AG20443 (cell line): ENCODE measurements around the gene ZNF618.

Source experiments
- DNase-seq: peaks from one replicate; pipeline ENCODE4 v3.0.0; 2012; ENCODE audit warnings: low spot score, mixed read lengths

The ZNF618 gene

DNA sequence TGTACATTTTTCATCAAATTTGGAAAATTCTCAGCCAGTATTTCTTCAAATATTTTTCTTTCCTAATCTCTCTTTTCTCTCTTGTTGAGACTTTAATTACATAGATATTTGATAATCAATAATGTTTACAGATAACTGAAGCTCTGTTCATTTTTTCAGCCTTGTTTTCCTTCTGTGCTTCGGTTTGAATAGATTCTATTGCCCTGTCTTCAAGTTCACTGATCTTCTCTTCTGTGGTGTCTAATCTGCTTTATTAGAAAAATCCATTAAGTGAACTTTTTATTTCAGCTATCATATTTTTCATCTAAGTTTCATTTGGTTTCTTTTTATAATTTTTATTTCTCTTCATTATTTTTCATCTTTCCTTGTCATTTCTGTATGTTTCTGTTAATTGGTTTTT is 147.9 kb downstream of the ZNF618 start:
- no peak for DNase-seq

DNA sequence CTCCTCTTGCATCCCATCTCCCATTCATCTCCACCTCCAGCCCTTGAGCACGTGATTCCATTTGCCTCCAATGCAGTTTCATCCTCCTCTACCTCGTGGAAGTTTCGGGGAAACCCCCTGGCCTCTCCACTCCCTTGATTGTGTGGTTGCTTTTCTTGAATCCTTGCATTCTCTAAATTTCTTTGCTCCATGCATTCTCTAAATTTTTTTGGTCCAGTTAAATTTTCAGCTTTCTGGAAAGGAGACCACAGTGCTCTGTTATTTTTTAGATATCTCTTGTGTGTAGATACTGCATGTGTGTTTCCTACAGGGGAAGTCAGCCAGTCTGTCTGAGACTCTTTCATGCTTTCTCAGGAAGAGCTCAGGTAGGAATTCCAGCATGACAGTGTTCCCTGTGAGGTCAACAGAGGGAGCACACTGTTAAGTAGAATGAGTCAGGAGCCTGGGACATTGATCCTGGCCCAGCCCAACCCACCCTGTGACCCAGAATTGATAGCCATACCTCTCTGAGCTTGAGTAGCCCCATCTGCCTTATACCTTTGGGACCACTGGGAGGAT is 149.2 kb downstream of the ZNF618 start:
- DNase-seq, result no peak

DNA sequence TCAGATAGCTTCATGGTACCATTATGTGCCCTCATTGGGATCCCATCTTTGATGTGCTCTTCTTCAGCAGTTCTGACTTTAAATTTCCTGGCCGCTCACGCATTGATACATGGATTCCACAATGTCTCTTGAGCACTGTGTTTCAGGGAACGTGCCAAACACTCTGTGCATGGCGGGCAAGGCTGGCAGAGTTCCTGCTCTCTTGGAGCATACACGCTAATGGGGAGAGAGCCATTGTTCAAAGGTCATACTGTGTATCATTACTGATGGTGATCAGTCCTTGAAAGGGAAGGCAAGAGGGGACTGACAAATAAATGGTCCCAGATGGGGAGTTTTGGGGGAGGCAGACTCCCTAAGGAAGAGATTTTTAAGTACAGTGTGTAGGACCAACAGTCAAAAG is 149.7 kb downstream of the ZNF618 start:
- no peak for DNase-seq

DNA sequence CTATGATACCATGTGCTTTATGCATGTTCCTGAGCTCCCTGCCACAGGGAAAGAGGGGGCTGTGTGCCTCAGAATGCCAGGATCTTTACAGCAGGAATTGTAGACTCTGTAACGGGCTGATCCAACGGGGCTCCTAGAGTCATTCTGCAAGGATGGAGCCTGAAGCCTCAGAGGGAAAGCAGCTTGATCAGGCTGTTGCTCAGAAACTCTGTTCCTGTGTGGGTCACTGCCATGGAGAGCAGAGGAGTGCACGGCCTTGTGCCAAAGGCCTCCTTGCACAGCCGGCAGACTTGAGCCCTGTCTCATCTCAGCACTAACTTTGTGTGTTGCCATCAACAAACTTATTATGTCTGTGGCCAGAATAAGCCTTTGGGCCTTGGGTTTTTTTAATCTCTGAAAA is 150.2 kb downstream of the ZNF618 start:
- no peak for DNase-seq

DNA sequence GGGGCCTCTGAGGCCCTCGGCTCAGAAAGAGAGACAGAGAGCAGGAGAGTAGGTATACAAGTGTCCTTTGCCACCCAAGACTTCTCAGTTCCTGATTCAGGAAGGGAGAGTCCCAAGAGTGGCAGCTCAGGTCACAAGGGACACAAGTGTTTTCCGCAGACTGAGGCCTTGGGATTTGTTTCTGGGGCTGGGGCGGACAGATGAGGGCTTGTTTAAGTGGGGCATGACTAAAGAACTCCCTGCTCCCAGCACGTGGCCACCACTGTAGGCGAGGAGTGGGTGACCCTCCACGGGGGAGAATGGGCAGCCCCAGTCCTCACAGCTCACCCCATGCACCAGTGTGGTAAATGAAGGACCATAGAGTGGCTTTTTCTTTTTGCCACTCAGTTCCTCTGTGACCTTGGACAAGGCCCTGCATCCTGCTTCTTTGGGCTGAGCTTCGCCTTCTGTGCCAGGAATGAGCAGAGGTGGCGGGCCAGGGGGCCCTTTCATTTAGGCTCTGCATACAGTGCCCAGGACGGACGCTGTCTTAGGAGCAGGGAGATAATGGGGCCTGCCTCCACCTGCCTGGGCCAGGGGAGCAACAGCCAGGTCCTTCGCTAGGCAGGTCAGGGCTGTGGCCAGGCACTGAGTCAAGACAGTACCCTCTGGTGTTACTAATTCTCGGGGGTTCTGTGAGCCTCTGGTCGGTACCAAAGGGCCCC is 151.2 kb downstream of the ZNF618 start:
- no peak for DNase-seq

DNA sequence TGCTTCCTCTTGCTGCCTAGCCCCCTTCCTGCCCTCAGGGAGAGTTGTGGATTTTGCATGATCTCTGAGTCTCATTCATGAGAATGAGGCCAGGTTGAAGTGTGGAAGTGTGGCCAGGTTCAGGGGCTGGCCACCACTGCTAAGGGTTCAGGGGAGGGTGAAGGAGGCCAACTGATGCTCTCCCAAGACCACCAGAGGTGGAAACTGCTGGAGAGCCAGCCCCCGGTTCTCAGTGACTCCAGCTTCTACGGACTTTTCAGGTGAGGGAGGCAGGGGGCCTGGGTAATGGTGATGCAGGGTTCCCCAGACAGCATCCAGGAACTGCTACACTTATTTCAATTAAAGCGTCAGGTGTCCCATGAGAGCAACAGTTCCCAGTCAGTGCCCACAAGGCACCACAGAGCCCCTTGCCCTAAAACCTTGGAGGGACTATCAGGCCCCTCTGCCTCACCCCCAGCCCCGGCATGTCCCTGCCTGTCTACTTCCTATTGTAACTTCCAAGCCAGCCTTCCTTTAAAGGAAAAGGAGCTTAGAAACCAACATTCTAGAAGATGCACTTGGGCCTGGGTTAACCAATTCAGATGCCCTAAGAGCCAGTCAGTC is 151.9 kb downstream of the ZNF618 start:
- no peak for DNase-seq

DNA sequence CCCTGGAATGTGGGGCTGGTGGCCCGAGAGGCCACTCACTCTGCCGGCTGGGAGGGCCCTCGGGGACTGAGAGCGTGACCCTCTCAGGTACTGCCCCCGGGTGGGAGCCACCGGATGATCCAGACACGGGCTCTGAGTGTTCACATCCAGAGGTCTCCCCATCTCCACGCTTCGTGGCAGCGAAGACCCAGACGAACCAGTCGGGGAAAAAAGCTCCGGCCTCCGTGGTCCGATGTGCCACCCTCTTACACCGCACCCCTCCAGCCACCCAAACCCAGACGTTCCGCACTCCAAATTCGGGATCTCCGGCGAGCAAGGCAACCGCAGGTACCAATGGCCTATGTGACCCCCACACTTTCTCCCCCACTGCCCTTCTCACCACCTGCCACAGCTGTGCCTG is 152.5 kb downstream of the ZNF618 start:
- DNase-seq, result no peak

DNA sequence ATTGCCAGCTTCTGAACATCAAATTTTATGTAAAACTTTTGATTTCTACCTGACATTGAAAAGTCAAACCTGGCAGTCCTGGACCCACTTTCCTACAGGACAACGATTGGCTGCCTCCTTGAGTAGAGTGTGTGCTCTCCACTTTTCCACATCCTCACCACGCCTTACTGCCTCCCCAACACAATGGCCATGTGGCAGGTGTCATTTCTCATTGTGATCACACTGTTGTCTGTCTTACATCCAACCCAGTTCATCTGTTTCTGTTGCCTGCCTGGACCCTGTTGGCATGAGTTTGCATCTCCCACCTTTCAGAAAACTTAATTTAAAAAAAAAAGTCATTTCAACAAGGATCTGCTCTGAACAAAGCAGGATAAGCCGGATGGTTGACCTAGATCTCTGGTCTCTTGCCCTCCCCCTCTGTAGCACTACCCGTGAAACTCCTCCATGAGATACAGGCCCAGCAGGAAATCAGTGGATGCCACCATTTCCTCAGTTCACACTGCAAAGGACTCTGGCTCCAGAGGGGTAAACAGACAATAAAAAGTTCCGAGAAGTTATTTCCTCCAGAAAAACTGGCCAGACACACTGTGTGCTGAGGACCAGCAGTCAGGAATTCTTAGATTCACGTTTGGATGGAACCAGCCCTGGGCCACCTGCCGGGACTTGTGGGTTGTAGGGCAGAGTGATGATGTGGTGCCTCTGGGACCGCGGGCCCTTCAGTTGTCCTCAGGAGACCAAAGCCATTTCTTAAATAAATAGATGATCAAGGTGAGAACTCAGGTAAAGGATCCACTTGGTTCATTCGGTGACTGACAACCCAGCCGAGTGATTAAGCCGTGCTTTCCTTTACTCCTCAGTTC is 153.4 kb downstream of the ZNF618 start:
- DNase-seq, result no peak

DNA sequence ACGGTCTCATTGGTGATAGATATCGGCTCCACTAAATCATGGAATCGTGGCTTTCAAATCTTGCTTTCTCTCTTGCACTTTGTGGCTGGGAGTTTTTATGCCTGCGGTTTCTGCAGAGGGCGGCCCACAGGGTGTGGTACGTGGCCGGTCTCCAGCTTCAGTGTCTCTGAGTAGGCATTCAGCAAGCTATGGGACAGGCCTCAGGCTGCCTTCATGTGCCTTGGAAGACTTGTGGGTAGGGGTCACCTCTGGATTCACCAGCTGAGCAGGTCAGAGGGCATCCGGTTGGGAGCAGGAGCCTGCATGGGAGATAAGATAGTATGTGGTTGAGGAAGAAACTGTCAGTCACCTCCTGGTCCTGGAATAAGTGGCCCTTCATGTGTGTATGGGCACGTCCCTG is 154.3 kb downstream of the ZNF618 start:
- peak; percentile 79 for DNase-seq

DNA sequence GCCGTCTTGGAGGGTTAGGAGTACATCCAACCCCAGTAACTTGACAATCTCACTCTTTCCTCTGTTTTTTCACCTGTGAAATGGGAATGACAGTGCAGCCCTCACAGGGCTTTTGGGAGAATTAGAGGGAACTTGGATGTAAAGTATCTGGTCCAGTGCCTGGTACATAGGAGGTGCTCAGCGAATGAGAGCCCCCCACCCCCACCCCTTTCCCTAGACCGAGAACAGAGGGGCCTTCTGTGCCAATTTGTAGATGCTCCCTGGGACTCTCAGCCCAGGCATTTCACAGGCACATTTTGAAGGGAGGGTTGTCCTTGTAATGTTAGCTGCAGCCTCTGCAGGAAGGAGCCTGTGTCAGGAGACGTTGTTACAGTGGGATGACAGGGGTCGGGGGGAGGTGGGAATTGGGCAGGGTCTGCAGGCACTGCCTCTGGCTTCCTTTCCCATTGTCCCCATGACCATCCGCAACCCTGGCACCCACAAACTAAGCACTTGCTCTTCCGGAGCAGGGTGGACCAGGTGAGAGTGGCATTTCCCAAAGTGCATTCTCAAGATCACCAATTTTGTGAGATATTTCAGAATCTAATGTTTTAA is 155.0 kb downstream of the ZNF618 start:
- peak; percentile 4 for DNase-seq

DNA sequence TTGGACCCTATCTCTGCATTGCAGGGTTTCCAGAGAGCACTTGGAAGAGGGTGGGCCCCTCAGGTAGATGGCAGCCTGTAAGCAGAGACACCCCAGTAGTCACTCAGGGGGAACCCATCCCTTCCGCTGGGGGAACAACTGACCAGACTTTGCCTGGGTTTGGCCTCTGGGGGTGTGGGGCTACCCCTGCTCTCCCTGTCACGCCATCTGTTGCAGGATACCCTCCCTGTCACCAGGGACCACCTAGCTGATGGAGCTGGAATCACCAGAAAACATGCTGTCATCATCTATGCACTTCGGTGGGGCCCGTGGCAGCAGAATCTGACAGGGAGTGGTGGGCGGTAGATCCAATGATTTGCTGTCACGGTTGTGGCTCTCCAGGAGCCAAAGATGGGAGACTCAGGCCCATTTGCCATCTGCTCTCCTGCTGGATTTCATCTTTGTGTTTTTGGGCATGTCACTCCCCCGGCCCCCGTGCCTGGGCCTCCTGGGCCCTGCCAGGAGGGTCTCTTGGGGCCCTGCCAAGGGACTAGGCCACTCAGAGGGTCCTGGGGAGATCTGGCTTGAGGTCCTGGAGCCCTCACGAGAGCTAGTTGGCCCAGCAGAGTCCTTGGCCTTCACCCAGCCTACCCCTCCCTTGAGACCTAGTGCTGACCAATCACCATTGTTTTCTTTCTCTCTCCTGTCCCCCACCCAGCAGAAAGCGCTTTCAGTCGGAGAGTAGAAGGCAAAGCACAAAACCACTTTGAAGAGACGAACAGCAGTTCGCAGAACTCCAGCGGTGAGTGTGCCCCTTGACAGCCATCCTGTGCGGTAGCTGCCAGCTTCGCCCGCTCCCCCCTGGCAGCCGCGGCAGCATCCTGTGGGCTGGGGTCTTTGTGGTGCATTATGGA is 156.1 kb downstream of the ZNF618 start:
- DNase-seq, result peak; percentile 9

DNA sequence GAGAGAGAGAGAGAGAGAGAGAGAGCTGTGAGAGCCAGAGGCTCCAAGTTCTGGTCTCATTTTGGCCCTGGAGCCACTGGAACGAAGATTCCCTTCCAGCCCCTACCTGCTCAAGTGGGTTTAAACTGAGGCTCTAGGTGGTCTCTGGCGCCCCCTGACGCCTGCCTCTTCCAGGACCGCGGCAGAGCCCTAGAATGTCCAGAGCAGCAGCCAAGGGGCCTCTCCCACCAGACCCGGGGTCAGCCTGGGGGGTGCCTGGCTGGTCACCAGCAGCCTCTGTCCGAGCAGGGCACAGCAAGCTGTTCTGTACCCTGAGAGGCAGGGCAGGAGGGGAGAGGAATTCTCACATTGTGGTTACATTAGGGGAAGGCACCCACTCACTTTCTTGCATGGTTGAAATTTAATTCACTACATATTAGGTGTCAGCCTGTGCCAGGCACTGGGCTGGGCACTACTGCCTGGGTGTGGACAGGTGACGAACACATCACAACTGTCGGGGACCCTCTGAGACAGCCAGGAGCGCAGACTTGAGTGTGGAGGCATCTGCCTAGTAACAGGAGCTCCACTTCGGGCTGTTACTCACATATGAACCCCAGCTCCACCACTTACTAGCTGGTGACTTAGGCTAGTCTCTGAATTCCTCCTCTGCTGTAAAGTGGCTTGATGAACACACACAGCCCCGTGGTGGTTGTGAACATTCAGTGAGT is 157.4 kb downstream of the ZNF618 start:
- DNase-seq, result peak; percentile 34

DNA sequence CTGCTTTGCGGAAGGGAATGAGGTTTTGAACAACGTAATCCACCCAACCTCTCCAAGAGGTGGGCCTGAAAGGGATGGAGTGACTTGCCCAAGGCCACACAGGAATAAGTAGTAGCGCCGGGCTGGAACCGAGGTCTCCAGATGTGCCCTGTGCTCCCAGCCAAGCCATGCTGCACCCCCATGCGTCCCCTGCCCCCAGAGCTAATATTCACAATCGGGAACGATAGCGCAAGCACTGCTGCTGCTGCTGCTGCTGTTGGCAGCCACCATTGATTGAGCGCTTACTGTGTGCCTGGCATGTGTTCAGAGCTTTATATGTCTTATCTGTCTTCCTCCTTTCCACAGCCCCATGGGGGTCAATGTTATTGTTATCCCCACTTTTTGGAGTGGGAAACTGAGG is 158.1 kb downstream of the ZNF618 start:
- DNase-seq, result peak; percentile 5

DNA sequence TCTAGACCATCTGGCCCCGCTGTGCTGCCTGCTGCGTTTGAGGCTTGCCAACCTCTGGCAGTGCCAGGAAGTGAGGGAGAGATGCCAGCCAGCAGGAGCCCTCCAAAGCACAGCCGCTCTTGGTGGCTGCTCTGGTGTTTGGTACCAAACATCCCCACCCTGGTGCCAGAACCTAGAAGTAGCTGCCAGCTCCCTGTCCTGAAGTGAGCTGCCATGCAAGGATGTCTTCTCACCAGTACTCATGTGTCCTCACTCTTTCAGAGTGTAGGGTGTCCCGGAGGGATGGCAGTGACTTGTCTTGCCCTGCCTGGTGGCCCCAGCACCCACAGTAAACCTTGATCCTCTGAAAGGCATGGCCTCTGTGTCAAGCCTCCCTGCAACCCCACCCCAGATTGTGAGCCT is 158.6 kb downstream of the ZNF618 start:
- peak; percentile 9 for DNase-seq

DNA sequence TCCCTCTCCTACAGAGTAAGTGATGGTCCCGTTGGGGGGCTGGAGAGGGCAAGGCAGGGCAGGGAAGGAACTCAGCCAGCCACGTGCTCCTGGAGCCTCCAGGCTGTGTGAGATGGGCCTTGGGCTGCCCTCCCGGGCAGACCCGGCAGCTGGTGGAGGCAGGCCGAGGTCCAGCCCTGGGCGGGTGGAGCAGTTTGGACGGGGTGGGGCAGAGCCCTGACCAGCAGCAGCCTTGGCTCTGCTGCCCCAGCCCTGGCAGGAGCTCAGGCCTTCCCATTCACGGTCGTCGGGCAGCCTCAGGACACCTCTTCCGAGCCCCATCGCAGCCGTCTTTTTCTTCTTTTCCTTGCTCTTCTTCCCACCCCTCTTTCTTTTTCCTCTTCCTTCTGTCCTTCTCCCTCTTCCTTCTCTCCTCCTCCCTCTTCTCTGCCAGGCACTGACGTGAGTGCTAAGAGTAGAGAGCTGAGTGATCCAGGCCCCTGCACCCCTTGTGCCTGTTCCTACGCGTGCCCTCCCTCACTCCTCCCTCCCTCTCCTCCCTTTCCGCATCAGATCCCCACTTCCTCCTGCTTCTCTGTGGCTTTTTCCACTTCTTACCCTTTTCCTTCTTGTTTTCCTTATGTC is 159.2 kb downstream of the ZNF618 start:
- peak; percentile 19 for DNase-seq

DNA sequence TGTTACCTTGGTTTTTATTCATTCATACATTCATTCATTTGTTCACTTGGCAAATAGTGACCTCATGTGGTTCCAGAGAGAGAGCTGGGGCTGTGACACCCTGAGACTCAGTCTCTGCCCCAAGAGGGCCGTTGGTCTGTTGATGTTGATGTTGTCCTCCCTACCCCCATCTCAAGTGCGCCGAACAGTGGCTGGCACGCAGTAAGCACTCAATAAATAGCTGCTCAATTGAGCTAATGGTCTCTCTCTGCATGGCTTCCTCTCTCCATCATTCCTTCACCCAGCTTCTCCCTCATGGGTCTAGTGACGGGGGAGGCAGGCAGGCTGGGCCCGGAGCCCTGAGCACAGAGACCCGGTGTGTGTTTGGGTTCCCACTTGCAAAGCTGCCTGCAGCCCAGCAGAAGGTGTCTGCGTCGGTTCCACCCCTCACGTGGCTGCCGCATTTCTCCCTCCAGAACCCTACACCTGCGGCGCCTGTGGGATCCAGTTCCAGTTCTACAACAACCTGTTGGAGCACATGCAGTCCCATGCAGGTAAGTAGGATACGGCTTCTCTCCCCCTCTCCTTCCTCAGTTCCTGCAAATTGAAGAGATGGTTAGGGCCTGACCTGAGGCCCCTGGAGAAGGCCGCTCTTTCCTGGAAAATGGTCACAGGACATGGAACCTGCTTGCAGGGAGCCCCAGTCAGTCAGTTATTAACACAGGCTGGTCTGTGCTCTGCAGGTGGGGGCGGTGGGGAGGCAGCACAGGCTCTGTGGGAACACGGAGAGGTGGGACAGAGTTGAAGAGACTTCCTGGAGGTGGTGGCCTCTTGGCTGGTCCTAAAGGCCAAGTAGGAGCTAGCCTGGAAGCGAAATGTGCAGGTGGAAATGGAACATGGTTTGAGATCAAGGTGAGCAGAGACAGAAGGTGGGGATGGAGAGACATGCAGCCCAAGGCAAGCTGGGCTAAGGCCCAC is 160.0 kb downstream of the ZNF618 start:
- DNase-seq, result peak; percentile 3

DNA sequence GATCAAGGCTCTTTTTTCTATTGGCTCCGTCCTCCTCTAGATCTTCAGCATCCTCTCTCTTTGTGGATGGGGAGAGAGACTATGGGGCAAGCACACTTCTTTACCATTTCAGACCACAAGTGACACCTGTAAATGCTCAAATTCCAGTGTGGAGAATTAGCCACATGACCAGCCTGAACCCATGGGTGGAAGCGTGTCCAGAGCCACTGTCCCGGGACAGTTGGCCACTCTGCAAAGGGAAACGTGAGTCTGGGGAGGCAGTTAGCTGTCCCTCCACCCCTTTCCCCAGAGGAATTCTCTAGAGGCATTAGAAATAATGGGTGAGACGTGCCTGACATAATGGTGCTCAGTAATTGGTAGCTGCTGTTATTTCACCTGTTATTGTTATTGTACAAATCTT is 161.1 kb downstream of the ZNF618 start:
- no peak for DNase-seq

DNA sequence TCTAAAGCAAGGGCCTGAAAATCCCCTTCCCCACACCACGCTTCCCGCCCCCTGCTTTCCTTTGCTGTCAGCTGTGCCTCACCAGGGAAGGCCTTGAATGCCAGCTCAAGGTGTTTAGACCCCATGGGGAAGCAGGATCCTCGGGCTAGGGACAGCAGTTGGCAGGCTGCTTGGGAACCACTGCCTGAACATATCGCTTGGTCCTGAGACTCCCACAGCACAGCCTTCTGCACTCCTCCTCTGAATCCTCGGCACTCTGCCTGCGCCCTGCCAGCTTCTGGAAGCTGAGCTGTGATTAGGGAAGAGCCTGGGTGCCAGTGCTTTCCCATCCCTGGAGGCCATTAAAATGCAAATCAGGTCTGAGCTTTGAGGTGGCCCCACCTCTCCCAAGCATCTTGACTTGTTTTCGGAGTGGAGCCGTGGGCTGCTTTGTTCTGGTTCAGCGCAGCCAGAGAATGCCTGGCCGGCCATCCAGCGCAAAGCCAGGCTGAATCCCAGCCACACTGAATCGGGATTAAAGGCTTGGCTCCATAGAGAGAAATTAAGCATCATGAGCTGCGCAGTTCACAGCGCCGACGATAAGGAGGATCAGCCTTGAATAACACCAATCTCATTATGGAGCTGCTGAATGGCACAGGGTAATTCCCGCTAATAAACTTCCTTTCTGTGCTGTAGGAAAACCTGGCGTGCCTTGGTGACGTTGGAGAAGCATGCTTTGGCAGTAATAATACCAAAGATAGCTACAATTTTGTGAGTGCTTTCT is 162.0 kb downstream of the ZNF618 start:
- DNase-seq, result no peak
